ENCODE measurements around the gene PARD3B.

PARD3B gene

DNA sequence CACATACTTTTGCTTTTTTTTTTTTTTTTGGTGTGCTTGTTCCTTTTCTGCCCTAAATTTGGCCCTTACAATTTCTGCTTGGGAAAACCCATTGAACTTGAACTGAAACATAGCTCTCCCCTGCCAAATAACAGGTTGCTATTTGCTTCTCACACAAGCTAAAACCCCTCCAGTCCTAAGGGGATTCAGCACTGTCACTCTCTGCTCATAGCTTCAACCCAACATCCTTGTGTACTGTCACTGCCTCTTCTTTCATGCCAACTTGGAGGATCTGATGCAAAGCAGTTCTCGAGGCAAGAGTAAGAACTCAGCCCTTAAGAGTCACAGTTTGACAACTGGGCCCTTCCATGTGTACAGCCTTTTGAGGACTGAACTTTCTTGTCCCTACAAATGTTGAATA lies 1106.4 kb downstream of the PARD3B start:
- Histone ChIP-seq H3K4me1 (ENCODE audit: insufficient read depth, low read length) (no peaks in the 10 kb centered on the region), H3K27ac (ENCODE audit: low read length) (no peak overlapping the region), H3K9ac (ENCODE audit: low read depth, low read length) (no peak overlapping the region), H3K36me3 (ENCODE audit: insufficient read depth, low read length) (no peaks in the 10 kb centered on the region), H2AFZ (ENCODE audit: low read depth, low read length) (no peak overlapping the region), H3K79me2 (ENCODE audit: insufficient read depth, low read length) (no peaks in the 10 kb centered on the region), H3K27me3 (ENCODE audit: insufficient read depth, low read length, poor library complexity) (no peaks in the 10 kb centered on the region), H3K9me3 (ENCODE audit: insufficient read depth, low read length, severe bottlenecking) (no peaks in the 10 kb centered on the region), H4K20me1 (ENCODE audit: insufficient read depth, low read length) (no peaks in the 10 kb centered on the region), H3K4me2 (ENCODE audit: insufficient read depth, low read length) (no peak overlapping the region), H3K4me3 (ENCODE audit: low read depth in 1 of 2, low read length in 2 of 2) (no peak overlapping the region)
- DNase-seq = no peak
- ATAC-seq (ENCODE audit: insufficient read depth, low read depth) = no peak
- no peak for TF ChIP-seq CTCF (IDR thresholded peaks at IDR 0.05; ENCODE audit: borderline replicate concordance, extremely low read depth, low read length, poor library complexity, severe bottlenecking)
- TF ChIP-seq EZH2 (IDR thresholded peaks at IDR 0.05; ENCODE audit: borderline replicate concordance, low read depth, low read length, severe bottlenecking) = no peak

DNA sequence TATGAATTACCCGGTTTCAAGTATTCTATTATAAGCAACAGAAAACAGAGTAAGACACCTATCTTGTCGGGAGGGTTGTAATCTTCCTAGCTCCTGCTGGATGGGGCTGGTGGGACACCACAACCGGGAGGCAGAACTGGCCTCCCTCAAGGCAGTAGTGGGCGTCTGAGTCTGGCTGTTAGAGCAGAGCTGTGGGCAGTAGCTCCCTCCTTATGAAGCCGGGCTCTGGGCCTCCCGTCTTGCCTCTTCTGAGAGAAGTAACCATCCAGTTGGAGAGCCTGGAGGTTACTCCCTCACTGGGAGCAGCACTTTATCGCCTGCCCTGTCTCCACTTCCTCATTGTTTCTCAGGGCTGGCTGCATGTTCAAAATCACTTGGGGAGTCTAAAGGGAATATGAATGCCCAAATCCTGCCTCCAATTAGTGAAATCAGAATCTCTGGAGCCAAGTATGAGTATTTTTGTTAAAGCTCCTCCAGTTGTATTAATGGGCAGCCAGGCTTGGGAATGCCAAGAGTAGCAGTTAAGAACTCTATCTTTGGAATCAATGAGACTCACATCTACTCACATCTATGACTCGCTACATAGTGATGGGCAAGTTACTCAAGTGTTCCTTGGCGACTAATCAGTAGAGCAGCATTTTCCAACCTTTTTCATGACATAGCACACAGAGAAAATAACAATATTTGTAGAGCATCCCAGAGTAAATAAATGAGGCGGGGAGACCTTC lies 1109.8 kb downstream of the PARD3B start:
- no peaks in the 10 kb centered on the region for H4K20me1 ChIP-seq (ENCODE audit: insufficient read depth, low read length)
- no peak overlapping the region for H3K9ac ChIP-seq (ENCODE audit: low read depth, low read length)
- H3K4me3 ChIP-seq (ENCODE audit: low read depth in 1 of 2, low read length in 2 of 2) = no peak overlapping the region
- DNase-seq (no peak), ATAC-seq (ENCODE audit: insufficient read depth, low read depth) (no peak)
- H3K9me3 ChIP-seq (ENCODE audit: insufficient read depth, low read length, severe bottlenecking) = no peaks in the 10 kb centered on the region
- no peaks in the 10 kb centered on the region for H3K27me3 ChIP-seq (ENCODE audit: insufficient read depth, low read length, poor library complexity)
- no peak overlapping the region for H2AFZ ChIP-seq (ENCODE audit: low read depth, low read length)
- TF ChIP-seq CTCF (IDR thresholded peaks at IDR 0.05; ENCODE audit: borderline replicate concordance, extremely low read depth, low read length, poor library complexity, severe bottlenecking) = no peak
- TF ChIP-seq EZH2 (IDR thresholded peaks at IDR 0.05; ENCODE audit: borderline replicate concordance, low read depth, low read length, severe bottlenecking) = no peak
- no peaks in the 10 kb centered on the region for H3K79me2 ChIP-seq (ENCODE audit: insufficient read depth, low read length)
- H3K4me1 ChIP-seq (ENCODE audit: insufficient read depth, low read length) = no peaks in the 10 kb centered on the region
- no peaks in the 10 kb centered on the region for H3K36me3 ChIP-seq (ENCODE audit: insufficient read depth, low read length)
- no peak overlapping the region for H3K4me2 ChIP-seq (ENCODE audit: insufficient read depth, low read length)
- H3K27ac ChIP-seq (ENCODE audit: low read length) = no peak overlapping the region

- Histone ChIP-seq H3K4me2 (ENCODE audit: insufficient read depth, low read length) (no peak overlapping the region), H3K9me3 (ENCODE audit: insufficient read depth, low read length, severe bottlenecking) (no peaks in the 10 kb centered on the region), H2AFZ (ENCODE audit: low read depth, low read length) (no peak overlapping the region), H3K27ac (ENCODE audit: low read length) (no peak overlapping the region), H4K20me1 (ENCODE audit: insufficient read depth, low read length) (no peaks in the 10 kb centered on the region), H3K9ac (ENCODE audit: low read depth, low read length) (no peak overlapping the region), H3K4me1 (ENCODE audit: insufficient read depth, low read length) (no peaks in the 10 kb centered on the region), H3K4me3 (ENCODE audit: low read depth in 1 of 2, low read length in 2 of 2) (no peak overlapping the region), H3K79me2 (ENCODE audit: insufficient read depth, low read length) (no peaks in the 10 kb centered on the region), H3K27me3 (ENCODE audit: insufficient read depth, low read length, poor library complexity) (no peaks in the 10 kb centered on the region), H3K36me3 (ENCODE audit: insufficient read depth, low read length) (no peaks in the 10 kb centered on the region)
- DNase-seq (no peak), ATAC-seq (ENCODE audit: insufficient read depth, low read depth) (no peak)
- TF ChIP-seq EZH2 (IDR thresholded peaks at IDR 0.05; ENCODE audit: borderline replicate concordance, low read depth, low read length, severe bottlenecking) (no peak), CTCF (IDR thresholded peaks at IDR 0.05; ENCODE audit: borderline replicate concordance, extremely low read depth, low read length, poor library complexity, severe bottlenecking) (no peak)
Measured at GRCh38 chr2:205655779-205656456, 1110.6 kb downstream of the PARD3B start.

All from DND-41 (cell line).